NCI-H187 (cell line): ENCODE data around the gene MTARC1.

ENCODE experiments used
- DNase-seq, 2 experiments: peaks; one replicate each; lab custom pipeline; 2025; lab: John Stamatoyannopoulos, UW

MTARC1 gene

DNA sequence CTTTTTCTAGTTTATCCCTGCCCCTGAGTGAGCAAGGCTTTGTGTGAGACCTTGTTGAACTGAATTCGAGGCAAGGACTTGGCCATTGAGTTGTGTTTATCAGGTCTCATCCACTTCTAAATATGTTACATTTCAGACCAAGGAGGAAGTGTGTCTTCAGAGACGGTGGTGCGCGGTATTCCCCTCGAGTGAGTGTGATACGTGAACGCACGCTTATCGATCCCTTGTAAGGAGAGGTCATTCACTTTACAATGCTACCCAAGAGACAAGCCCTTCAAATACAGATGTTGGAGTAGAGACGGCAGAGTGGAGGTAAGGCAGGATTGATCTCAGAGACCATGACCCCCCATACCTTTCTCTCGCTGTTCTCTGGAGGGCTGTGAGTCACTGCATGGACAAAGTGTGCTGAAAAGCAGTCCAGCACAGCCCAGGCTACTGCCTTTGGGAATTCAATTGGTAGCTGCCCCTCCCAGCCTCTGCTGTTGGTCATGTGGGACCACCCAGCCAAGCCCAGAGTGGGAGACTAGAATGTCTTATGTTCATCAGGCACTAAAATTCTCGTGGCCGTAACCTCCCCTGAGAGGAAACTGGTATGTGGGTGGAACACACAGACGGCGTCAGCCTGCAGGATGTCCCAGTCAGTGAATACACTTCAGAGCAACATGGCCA is 16.3 kb upstream of the MTARC1 start:
- DNase-seq: no peak

GRCh38 chr1:220772846-220773245 is 13.9 kb upstream of the MTARC1 start:
- DNase-seq: no peak

- no peak for DNase-seq
Observed at GRCh38 chr1:220775240-220775853, 11.4 kb upstream of the MTARC1 start.

DNA sequence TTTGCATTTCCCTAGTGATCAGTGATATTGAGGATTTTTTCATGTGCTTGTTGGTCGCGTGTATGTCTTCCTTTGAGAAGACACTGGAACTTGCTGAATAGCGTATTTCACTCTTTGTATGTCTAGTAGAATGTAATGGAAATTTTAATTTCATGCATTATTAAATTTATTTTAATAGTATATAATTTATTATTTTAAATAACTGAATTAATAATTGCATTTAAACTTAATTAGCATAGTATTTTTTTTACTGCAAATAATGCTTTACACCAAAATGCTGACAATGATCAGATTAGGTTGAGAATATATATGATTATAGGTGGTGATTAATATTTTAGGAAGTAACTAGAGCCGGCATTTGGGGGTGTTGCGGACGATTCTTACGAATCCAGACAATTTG is 10.5 kb upstream of the MTARC1 start:
- DNase-seq: no peak

GRCh38 chr1:220776720-220777326 is 9.9 kb upstream of the MTARC1 start:
- DNase-seq: peak; percentile 43 to 44

DNA sequence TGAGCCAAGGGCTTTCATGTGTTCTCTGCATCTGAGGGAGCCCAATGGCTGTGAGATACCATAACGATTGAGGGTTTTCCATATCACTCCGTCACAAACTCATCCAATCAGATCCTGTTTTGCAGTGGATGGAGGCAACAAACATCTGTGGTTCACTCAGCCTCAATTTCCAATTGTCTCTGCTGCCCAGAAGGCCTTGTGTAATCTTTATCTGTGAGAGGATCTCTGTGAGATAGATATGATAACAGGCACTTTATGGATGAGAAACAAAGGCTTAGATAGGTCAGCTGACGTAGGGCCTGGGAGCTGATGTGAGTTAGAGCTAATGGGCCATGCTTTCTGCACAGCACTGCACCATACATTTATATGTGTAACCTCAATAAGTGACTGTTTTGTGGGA is 3.3 kb upstream of the MTARC1 start:
- DNase-seq: no peak

- no peak for DNase-seq
Observed at GRCh38 chr1:220784751-220785150, 2.0 kb upstream of the MTARC1 start.

DNA sequence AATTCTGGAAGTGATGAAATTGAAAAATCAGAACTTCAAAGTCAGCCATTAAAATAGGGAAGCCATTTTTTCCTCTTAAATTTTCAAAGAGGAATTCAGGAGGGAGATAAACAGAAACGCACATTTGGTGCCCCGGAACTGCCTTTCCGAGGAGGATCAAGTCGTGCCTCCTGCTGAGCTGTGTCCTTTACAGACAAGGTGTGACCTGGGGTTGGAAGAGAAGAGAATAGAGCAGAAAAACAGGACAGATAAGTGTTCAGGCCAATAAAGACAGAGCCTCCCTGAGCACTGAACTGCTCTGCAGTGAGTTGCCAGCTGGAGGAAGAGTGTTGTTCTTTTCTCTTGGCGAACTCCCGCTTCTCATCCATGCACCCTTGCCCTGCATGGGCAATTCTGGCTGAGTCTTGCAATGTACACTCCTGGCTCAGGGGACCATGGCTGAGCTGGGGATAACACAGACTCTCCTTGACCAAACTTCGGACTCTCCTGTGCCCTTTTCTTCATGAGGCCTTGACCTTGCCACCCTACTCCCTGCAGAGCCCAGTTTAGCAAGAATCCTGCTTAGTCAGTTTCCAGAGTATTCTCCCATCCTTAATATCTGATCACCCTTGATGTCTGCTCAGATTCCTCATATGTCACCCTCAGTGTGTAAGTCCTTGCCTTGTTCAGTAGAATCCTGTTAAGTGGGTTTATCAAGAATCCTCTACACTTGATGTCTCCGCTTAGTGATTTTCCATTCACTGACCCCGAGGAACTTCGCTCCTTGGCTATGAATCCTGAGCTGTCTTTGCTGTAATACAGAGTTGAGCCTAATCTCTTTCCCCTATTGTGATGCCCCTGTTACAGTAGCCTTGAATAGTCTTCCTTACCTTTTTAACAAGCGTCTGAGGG is 1.3 kb upstream of the MTARC1 start:
- DNase-seq: no peak

DNA sequence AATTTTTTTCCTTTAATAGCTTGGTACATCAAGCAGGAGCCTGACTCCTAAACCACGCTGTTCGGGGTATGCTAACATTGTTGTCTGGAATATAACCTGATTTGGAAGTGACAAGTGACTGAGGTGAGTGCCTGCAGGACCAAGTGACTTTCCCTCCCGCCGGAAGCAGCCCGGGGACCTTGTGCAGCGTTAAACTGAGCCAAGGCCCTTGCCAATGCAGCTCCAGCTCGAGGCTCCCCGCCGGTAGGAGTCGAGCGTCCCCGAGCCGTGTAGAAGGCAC is 716 bp upstream of the MTARC1 start:
- no peak for DNase-seq

DNA sequence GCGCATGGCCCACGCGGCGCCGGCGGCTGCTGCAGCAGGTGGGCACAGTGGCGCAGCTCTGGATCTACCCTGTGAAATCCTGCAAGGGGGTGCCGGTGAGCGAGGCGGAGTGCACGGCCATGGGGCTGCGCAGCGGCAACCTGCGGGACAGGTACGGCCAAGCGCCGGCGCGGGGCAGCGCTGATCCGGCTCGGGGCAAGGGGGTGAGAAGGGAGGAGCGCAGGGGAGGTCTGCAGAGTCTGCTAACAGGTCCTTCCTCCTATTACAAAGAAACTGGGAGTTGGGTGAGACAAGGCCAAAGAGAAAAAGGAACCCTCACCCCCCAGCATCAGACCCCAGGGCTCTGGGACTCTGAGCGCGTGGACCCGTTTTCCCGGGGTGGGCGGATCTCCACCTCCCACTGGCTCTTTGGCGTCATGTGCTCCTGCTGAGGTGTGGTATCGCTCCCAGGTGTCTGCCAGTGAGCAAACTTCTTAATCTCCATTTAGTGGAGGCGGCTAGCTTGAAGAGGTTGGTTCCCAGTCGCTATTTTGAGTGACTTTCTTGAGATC is 431 bp downstream of the MTARC1 start:
- no peak for DNase-seq

GRCh38 chr1:220788900-220789299 is 2.2 kb downstream of the MTARC1 start:
- no peak for DNase-seq

GRCh38 chr1:220789532-220790147 is 2.9 kb downstream of the MTARC1 start:
- DNase-seq: no peak

GRCh38 chr1:220791285-220791684 is 4.6 kb downstream of the MTARC1 start:
- no peak for DNase-seq

- no peak for DNase-seq
Observed at GRCh38 chr1:220791956-220792355, 5.2 kb downstream of the MTARC1 start.

- DNase-seq: no peak
Observed at GRCh38 chr1:220796530-220796929, 9.8 kb downstream of the MTARC1 start.

- DNase-seq: no peak
Observed at GRCh38 chr1:220797044-220797443, 10.3 kb downstream of the MTARC1 start.

GRCh38 chr1:220797553-220797952 is 10.8 kb downstream of the MTARC1 start:
- DNase-seq: no peak

DNA sequence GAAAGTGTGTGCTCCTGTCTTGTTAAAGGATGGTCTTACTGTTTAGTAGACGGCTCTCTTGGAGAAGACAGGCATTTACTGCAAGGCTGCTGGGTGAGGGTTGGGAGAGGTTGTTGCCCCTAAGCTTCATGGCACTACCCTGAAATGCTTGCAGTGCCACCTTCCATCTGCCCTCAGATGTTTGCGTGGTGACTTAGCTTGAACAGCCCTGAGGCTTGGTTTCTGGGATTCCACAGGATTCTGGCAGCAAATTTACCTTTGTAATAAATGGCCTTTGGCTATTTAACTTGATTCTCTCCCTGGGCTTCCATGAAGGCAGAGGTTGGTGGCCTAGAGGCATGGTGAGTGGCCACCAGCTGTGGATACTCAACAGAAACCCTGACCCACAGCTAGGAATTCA is 11.6 kb downstream of the MTARC1 start:
- no peak for DNase-seq

- DNase-seq: no peak
Observed at GRCh38 chr1:220800262-220800661, 13.5 kb downstream of the MTARC1 start.

GRCh38 chr1:220803401-220804201 is 16.9 kb downstream of the MTARC1 start:
- no peak for DNase-seq

DNA sequence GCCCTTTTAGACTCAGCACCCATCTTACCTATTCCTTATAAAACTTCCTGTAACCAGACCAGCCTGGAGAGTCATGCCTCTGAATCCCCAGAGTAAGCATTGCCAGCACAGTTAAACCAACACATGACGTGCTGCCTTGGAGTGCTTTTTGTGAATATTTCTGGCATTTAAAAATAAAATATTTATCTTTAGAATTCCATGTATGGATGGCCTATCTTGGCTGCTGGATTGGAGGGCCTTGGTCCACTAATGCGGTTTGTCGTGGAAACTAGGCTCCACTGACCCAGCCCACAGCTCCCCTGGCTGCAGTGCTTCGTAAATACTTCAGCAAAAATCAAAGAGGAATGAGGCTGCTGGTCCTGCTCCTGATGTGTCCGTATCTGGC is 17.5 kb downstream of the MTARC1 start:
- no peak for DNase-seq
